PC-9 (cell line): ENCODE data around the gene SLC38A3.

Experiments used
- EZH2 ChIP-seq: fragments of 200-600 bp; sonication (generic); IDR thresholded peaks from 2 replicates; pipeline ENCODE4 v1.8.0; 2017; ENCODE audit warnings: antibody characterized with exemption, low read depth
- TF ChIP-seq, protein P1 (sequence below): fragments of 200-600 bp; sonication (generic); conservative IDR thresholded peaks from 2 replicates; pipeline ENCODE4 v1.6.1; 2017; ENCODE audit warnings: mixed run types, antibody characterized with exemption, mild to moderate bottlenecking, moderate library complexity

DNA sequence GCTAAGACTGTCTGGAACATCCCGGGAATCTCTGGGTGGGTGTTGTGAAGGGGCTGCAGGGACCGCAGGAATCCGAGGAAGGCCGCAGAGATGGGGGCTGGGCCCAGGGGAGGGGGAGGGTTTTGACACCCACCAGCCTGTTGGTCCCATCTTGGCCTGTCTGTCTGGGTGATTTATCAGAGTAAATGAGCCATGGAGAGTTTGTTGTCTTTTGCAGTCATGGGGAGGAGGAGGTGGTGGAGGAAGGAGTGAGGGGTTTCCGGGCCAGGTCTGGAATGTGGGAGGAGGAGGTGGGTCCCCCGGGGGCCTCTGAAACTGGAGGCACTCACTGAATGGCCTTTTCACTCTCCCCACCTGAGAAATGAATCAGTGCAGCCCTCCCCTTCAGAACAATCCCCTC is 38.5 kb upstream of the SLC38A3 start:
- TF ChIP-seq, protein P1, sequence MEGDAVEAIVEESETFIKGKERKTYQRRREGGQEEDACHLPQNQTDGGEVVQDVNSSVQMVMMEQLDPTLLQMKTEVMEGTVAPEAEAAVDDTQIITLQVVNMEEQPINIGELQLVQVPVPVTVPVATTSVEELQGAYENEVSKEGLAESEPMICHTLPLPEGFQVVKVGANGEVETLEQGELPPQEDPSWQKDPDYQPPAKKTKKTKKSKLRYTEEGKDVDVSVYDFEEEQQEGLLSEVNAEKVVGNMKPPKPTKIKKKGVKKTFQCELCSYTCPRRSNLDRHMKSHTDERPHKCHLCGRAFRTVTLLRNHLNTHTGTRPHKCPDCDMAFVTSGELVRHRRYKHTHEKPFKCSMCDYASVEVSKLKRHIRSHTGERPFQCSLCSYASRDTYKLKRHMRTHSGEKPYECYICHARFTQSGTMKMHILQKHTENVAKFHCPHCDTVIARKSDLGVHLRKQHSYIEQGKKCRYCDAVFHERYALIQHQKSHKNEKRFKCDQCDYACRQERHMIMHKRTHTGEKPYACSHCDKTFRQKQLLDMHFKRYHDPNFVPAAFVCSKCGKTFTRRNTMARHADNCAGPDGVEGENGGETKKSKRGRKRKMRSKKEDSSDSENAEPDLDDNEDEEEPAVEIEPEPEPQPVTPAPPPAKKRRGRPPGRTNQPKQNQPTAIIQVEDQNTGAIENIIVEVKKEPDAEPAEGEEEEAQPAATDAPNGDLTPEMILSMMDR = no peak
- TF ChIP-seq EZH2 = no peak
